ENCODE data around the gene SPSB3.
"Not testable (repeated sequence)": the region's sequence is repeated elsewhere in the genome, so short reads cannot be mapped to it uniquely, and the experiment has no call there.

The SPSB3 gene

GRCh38 chr16:1816396-1817275 lies 34.3 kb upstream of the SPSB3 start:
- no peak for DNase-seq

GRCh38 chr16:1815461-1815860 lies 33.1 kb upstream of the SPSB3 start:
- no peak for DNase-seq

- no peak for DNase-seq
These were observed 30.4 kb upstream of the SPSB3 start for GRCh38 chr16:1812732-1813163.

- no peak for DNase-seq
These were observed 28.2 kb upstream of the SPSB3 start for GRCh38 chr16:1810536-1810935.

- no peak for DNase-seq
These were observed 27.7 kb upstream of the SPSB3 start for GRCh38 chr16:1810106-1810505.

GRCh38 chr16:1809281-1809801 lies 27.0 kb upstream of the SPSB3 start:
- DNase-seq: no peak

GRCh38 chr16:1808691-1809090 lies 26.3 kb upstream of the SPSB3 start:
- DNase-seq: no peak

- DNase-seq: no peak
These were observed 25.3 kb upstream of the SPSB3 start for GRCh38 chr16:1807626-1808025.

GRCh38 chr16:1800701-1801100 lies 18.3 kb upstream of the SPSB3 start:
- DNase-seq: no peak

- DNase-seq: not testable (repeated sequence)
These were observed 16.9 kb upstream of the SPSB3 start for GRCh38 chr16:1799263-1799662.

- DNase-seq: no peak
These were observed 12.7 kb upstream of the SPSB3 start for GRCh38 chr16:1794908-1795666.

GRCh38 chr16:1794221-1794871 lies 12.0 kb upstream of the SPSB3 start:
- no peak for DNase-seq

GRCh38 chr16:1793578-1794220 lies 11.3 kb upstream of the SPSB3 start, which contains the start of gene IGFALS:
IGFALS (minus strand) TSS chr16:1793705; CDS start chr16:1793652, 53 bp downstream.
- no peak for DNase-seq

- no peak for DNase-seq
These were observed 10.6 kb upstream of the SPSB3 start for GRCh38 chr16:1792836-1793577.

- no peak for DNase-seq
These were observed 9.8 kb upstream of the SPSB3 start for GRCh38 chr16:1791943-1792812.

- no peak for DNase-seq
These were observed 9.0 kb upstream of the SPSB3 start for GRCh38 chr16:1791256-1791942.

GRCh38 chr16:1790611-1791255 lies 8.4 kb upstream of the SPSB3 start:
- no peak for DNase-seq

- DNase-seq: no peak
These were observed 7.9 kb upstream of the SPSB3 start for GRCh38 chr16:1790261-1790610.

GRCh38 chr16:1789643-1790045 lies 7.3 kb upstream of the SPSB3 start:
- DNase-seq: no peak

GRCh38 chr16:1788708-1789100 lies 6.3 kb upstream of the SPSB3 start:
- DNase-seq: no peak
